NOMO-1 (cell line): Measurements from ENCODE around the gene IFT122.
"Not testable (repeated sequence)": the region's sequence is repeated elsewhere in the genome, so short reads cannot be mapped to it uniquely, and the experiment has no call there.

Experiments used
- DNase-seq, 2 experiments: peaks; one replicate each; lab custom pipeline; 2025; ENCODE audit not compliant: unreplicated experiment in 2 of 2; lab: John Stamatoyannopoulos, UW

The IFT122 gene

DNA sequence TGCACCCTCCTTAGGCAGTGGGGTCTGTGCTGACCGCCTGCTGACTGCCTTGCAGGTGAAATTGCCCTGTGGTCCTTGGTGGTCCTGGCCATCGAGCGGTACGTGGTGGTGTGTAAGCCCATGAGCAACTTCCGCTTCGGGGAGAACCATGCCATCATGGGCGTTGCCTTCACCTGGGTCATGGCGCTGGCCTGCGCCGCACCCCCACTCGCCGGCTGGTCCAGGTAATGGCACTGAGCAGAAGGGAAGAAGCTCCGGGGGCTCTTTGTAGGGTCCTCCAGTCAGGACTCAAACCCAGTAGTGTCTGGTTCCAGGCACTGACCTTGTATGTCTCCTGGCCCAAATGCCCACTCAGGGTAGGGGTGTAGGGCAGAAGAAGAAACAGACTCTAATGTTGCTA is 90.8 kb downstream of the IFT122 start:
- DNase-seq = no peak

- DNase-seq = no peak
These were observed 91.7 kb downstream of the IFT122 start for GRCh38 chr3:129531699-129532098.

- no peak for DNase-seq
These were observed 92.2 kb downstream of the IFT122 start for GRCh38 chr3:129532261-129532660.

- DNase-seq = no peak
These were observed 93.4 kb downstream of the IFT122 start for GRCh38 chr3:129533406-129533805.

- DNase-seq = no peak
These were observed 94.5 kb downstream of the IFT122 start for GRCh38 chr3:129534428-129535027.

GRCh38 chr3:129535075-129535474 is 95.1 kb downstream of the IFT122 start:
- no peak for DNase-seq

GRCh38 chr3:129536374-129536667 is 96.3 kb downstream of the IFT122 start:
- DNase-seq = no peak

DNA sequence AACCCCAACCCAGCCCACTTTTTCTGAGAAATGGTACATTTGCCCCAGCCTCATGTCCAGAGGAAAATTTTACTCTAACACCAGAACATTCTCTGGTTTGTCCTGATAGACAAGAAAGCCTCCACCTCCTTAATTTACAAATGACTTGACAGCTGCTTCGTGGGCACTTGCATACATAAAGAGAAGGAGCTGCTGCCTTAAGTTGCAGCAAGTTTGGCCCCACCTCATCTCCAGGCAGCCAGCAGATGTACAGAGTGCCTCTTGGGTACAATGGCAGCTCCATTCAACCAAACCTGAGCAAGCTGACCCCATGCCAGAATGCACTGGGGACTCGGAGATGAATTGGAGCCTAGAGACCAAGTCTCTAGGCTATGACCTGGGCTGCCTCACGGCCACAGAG is 96.8 kb downstream of the IFT122 start:
- DNase-seq = no peak

- DNase-seq = no peak
These were observed 99.2 kb downstream of the IFT122 start for GRCh38 chr3:129539206-129539605.

GRCh38 chr3:129540776-129541516 is 100.9 kb downstream of the IFT122 start:
- DNase-seq = no peak

GRCh38 chr3:129542747-129543146 is 102.7 kb downstream of the IFT122 start:
- DNase-seq = no peak

DNA sequence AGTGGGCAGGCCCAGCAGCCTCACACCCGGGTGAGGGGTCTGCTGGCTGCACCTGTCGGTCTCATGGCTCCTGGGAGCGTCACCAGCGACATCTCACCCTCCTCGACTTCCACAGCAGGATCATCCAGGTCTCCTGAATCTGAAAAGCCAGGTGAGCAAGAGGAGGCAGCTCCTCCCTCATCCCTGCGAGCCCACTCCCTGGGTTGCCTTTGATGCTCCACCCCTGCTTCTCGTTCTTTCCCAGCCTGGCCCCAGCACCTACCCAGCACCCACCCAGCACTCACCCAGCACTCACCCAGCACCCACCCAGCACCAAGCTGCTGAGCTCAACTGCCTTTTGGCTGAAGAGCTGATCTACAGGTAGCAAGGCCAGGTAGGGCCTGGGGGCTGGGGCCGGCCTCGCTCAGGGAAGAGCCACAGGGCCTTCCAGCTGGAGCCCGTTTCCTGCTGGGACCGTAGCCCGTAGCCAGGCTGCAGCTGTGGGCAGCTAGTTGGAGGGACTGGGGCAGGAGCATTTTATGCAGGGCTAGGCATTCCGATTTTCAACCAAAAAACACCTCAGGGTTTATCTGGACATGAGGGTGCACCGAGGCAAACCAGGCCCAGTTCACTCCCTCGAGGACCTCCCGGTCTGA is 103.2 kb downstream of the IFT122 start, which contains the start of gene H1-8:
H1-8 (plus strand) TSS at position 20 of the 635 bp plus-strand sequence; CDS start at position 64, 44 bp downstream.
- DNase-seq = no peak

GRCh38 chr3:129543999-129544398 is 104.0 kb downstream of the IFT122 start:
- no peak for DNase-seq

- not testable (repeated sequence) for DNase-seq
These were observed 105.9 kb downstream of the IFT122 start for GRCh38 chr3:129545951-129546350.

DNA sequence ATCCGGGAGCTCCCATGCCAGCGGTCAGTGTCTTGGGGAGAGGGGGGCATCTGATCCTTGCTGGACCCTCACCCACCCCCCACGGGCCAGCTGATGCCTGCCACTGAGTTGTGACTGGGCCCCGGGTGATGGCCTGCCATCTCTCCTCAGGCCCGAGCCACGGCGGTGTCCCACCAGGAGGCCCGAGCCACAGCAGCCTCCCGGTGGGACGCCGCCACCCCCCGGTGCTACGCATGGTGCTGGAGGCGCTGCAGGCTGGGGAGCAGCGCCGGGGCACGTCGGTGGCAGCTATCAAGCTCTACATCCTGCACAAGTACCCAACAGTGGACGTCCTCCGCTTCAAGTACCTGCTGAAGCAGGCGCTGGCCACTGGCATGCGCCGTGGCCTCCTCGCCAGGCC is 107.2 kb downstream of the IFT122 start:
- DNase-seq = no peak

DNA sequence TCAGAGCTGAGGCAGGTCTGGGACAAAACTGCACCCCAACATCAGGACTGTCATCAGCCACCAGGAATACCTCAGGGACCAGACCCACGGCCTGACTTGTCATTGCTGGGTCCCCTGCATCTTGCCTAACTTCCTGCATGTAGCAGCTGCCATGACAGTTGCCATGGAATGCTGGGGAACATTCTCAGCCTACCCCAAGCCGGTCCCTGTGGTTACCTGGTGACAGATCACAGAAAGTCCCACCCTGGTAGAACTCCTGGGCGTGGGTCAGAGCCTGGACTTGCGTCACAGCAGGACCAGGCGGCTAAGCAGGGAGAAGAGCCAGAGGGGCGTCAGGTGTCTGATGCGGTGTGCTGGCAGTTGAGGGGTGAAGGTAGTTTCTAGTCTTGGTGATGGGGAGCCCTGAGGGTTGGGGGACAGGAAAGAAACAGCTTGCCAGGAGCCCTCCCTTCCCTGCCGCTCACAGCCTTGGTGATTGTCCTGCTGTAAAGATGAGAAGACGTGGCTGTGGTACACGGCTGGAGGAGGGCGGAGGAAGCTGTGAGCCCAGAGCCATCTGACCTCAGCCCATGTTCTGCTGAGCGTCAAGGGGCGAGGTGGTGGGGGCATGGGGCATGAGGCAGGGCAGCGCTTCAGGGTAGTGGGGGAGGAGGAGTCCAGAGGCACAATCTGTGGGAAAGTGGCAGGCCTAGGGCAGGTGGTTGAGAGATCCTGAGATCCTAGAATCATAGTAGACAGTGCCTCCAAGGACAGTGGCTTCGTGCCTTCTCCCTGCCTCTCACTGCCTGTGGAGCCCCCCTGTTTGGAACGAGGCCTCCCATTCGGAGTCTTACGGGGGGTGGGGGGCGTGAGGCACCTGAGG is 108.3 kb downstream of the IFT122 start:
- no peak for DNase-seq

- DNase-seq = peak; percentile 76 to 86
These were observed 109.2 kb downstream of the IFT122 start for GRCh38 chr3:129549006-129549800.

- peak; percentile 30 to 60 for DNase-seq
These were observed 109.8 kb downstream of the IFT122 start for GRCh38 chr3:129549805-129550204.

DNA sequence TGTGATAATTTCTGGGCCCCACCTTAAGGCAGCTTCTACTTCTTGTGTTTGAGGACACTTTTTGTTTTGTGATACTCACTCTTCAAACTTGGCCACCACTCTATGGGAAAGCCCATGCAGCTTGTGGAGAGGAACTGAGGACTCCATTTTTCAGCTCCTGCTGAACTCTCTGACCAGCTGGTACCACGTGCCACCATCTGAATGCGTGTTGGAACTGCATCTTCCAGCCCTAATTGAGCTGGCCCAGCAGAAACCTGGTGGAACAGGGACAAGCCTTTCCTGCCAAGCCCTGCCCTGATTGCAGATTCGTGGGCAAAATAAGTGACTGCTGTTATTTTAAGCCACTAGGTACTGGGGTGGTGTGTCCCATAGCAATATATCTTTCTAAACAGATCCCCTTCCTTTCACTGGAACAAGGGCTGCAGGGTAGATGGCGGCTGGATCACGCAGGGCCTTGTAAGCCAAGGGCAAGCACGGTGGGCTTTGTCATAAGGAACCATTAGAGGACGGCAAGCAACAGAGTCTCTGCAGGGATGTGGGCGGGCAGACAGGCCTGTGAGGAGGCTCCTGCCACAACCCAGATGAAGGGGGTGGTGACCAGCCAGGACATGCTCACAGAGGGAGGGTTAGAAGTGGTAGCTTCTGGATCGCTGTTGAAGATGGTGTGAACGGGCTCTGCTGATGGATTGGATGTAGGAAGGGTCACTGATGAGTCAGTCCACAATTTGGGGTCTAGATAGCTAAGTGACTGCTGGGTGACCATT is 112.4 kb downstream of the IFT122 start:
- DNase-seq = no peak

DNA sequence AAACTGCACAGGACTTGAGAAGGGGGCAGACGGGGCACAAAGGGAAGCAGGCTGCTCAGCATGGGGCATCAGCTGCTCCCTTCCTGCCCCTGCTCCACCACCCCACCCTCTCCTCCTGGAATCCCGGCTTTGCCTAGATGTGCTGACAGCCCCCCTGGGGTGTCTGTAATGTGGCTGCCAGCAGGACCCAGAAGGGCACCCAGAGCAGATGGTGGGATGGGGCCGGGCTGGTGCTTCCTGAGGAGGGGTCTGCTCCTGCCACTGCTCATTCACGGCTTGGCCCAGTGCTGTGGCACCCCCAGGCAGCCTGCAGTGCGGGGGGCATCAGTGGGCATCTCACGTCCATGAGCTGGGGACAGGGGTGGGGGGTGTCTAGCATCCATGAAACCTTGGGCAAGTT is 113.1 kb downstream of the IFT122 start:
- no peak for DNase-seq
